Body of pancreas (tissue), 4 donors: ENCODE results near the gene ARSH.

Source experiments
- POLR2A ChIP-seq, 3 donors: fragments of 450-650 bp; IDR thresholded peaks; one replicate each; pipeline ENCODE4 v1.6.1; 2016; ENCODE audit warnings: antibody characterized with exemption in 3 of 3, mild to moderate bottlenecking in 2 of 3
- TF ChIP-seq, protein P1 (sequence below), 7 experiments: fragments of 450-650 bp in 4 of 7; fragments of 200-600 bp in 3 of 7; sonication (generic) in 3 of 7; IDR thresholded peaks; one replicate each; pipeline ENCODE4 v1.5.1; 2016 to 2019; ENCODE audit warnings: antibody characterized with exemption in 7 of 7

DNA sequence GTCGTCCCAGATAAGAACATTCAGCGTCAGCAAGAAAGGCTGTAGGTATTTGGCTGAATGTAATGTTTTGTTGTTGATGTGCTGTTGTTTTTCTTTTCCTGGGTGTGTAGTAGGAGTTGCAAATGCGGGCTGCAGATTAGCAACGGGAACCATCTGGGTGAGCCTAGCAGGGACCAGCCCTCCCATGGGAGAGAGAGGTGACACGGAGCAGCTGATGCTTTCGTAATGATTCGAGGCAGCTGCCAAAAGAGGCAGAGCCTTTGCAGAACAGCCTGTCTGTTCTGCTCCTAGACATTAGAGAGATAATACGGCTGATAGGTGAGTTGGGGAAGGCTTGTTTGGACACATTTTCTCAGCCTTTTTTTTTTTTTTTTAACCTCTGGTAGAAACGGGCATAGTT is 60.2 kb downstream of the ARSH start:
- TF ChIP-seq, protein P1, sequence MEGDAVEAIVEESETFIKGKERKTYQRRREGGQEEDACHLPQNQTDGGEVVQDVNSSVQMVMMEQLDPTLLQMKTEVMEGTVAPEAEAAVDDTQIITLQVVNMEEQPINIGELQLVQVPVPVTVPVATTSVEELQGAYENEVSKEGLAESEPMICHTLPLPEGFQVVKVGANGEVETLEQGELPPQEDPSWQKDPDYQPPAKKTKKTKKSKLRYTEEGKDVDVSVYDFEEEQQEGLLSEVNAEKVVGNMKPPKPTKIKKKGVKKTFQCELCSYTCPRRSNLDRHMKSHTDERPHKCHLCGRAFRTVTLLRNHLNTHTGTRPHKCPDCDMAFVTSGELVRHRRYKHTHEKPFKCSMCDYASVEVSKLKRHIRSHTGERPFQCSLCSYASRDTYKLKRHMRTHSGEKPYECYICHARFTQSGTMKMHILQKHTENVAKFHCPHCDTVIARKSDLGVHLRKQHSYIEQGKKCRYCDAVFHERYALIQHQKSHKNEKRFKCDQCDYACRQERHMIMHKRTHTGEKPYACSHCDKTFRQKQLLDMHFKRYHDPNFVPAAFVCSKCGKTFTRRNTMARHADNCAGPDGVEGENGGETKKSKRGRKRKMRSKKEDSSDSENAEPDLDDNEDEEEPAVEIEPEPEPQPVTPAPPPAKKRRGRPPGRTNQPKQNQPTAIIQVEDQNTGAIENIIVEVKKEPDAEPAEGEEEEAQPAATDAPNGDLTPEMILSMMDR (IDR thresholded peaks at IDR 0.05) = no peak
- no peak for TF ChIP-seq POLR2A (IDR thresholded peaks at IDR 0.05)
